K562 (cell line): ENCODE results near the gene ABCD3. TPM values are rescaled to one million over a fixed set of nuclear protein-coding genes. Genes with fewer than 3 reads are reported as not detected.

Experiments
- ATAC-seq: fragments of 200-7000 bp; cut with Tn5 transposase; 3 replicates; pipeline ENCODE4 v1.9.1; 2020; ENCODE audit warnings: moderate library complexity
- BruUV-seq: library from RNA; stranded (reverse); fragments of 400-500 nt; replicated peaks from 2 replicates; lab custom pipeline; 2021; lab: Mats Ljungman, UMichigan
- CTCF ChIA-PET: fragments of 300-600 bp; formaldehyde crosslinking; extraction: SDS; loops from one replicate; lab custom pipeline; 2021; ENCODE audit warnings: low intra/inter-chr PET ratio; lab: Yijun Ruan, JAX
- POLR2A ChIA-PET: fragments of 300-600, 350-650 bp; sonication (Branson Sonifier 250); formaldehyde crosslinking; extraction: SDS; loops from one replicate; lab custom pipeline; 2021; ENCODE audit warnings: antibody characterized with exemption, inconsistent platforms; lab: Yijun Ruan, JAX
- DNase-seq, 4 experiments: peaks; one replicate each; pipeline versions ENCODE4 v3.0.0 to v3.0.0-alpha.2; 2011 to 2018; ENCODE audit warnings: low spot score in 3 of 4, mixed read lengths in 3 of 4; ENCODE audit errors: extremely low read depth in 1 of 4
- FAIRE-seq: peaks from 2 replicates; lab custom pipeline; 2011; peaks lifted over from hg19 to GRCh38; lab: Jason Lieb, UNC
- H2AFZ ChIP-seq: 2 replicates; pipeline ENCODE4 v1.6.0; 2011; ENCODE audit warnings: low read depth, low read length, control low read depth, inconsistent platforms
- H3K27ac ChIP-seq: fragments of 200-600 bp; 3 replicates; pipeline ENCODE4 v1.8.0; 2011; ENCODE audit warnings: low read depth, mild to moderate bottlenecking, control low read depth, inconsistent platforms, low read length, moderate library complexity, mixed read lengths; ENCODE audit errors: extremely low read depth
- H3K27me3 ChIP-seq, 2 experiments: fragments of 300-600 bp in 1 of 2; 2 replicates in 1 of 2; 3 replicates in 1 of 2; pipeline versions ENCODE4 v1.6.0 to v1.8.0; 2011; ENCODE audit warnings: inconsistent platforms in 2 of 2, low read length in 2 of 2, mild to moderate bottlenecking in 1 of 2, mixed read lengths in 1 of 2, moderate library complexity in 1 of 2; ENCODE audit not compliant: control insufficient read depth in 2 of 2, insufficient read depth in 2 of 2
- H3K36me3 ChIP-seq: fragments of 300-600 bp; 3 replicates; pipeline ENCODE4 v1.8.0; 2011; ENCODE audit warnings: mild to moderate bottlenecking, low read length, inconsistent platforms; ENCODE audit not compliant: control insufficient read depth, insufficient read depth
- H3K4me1 ChIP-seq, 2 experiments: fragments of 200-600 bp in 1 of 2; replicated peaks in 1 of 2; 2 replicates in 1 of 2; 3 replicates in 1 of 2; pipeline versions ENCODE4 v1.5.1 to v1.8.0; 2011; ENCODE audit warnings: inconsistent platforms in 2 of 2, low read length in 2 of 2, mild to moderate bottlenecking in 1 of 2, mixed read lengths in 1 of 2, moderate library complexity in 1 of 2; ENCODE audit not compliant: control insufficient read depth in 2 of 2, insufficient read depth in 2 of 2
- H3K4me2 ChIP-seq: 2 replicates; pipeline ENCODE4 v1.6.1; 2011; ENCODE audit warnings: low read length, control low read depth, inconsistent platforms, mixed read lengths; ENCODE audit not compliant: insufficient read depth
- H3K4me3 ChIP-seq: fragments of 200-600 bp; sonication (generic), shearing (Covaris generic); 2 replicates; pipeline ENCODE4 v1.5.1; 2016; ENCODE audit warnings: control low read depth, inconsistent platforms
- H3K79me2 ChIP-seq: fragments of 200-600 bp; 3 replicates; pipeline ENCODE4 v1.8.0; 2011; ENCODE audit warnings: low read length, inconsistent platforms; ENCODE audit not compliant: control insufficient read depth, insufficient read depth
- H3K9ac ChIP-seq, 2 experiments: 2 replicates each; pipeline versions ENCODE4 v1.6.0 to v1.6.1; 2011; ENCODE audit warnings: low read depth in 2 of 2, low read length in 2 of 2, control low read depth in 1 of 2, inconsistent platforms in 1 of 2, mild to moderate bottlenecking in 1 of 2, mixed read lengths in 1 of 2; ENCODE audit not compliant: insufficient read depth in 1 of 2
- H3K9me1 ChIP-seq: one replicate; pipeline ENCODE4 v1.6.0; 2011; ENCODE audit warnings: inconsistent platforms, mild to moderate bottlenecking, low read length, moderate library complexity; ENCODE audit not compliant: control insufficient read depth, insufficient read depth
- H3K9me3 ChIP-seq: replicated peaks from 2 replicates; pipeline ENCODE4 v1.5.1; 2011; ENCODE audit warnings: low read depth, low read length, inconsistent platforms; ENCODE audit not compliant: control insufficient read depth, insufficient read depth
- H4K20me1 ChIP-seq: replicated peaks from 2 replicates; pipeline ENCODE4 v1.6.1; 2011; ENCODE audit warnings: low read length, inconsistent platforms, mixed read lengths; ENCODE audit not compliant: control insufficient read depth, insufficient read depth
- BHLHE40 ChIP-seq: IDR thresholded peaks from 2 replicates; pipeline ENCODE4 v1.6.1; 2011; ENCODE audit warnings: low read length, improper control_type of control experiment
- CBX1 ChIP-seq: sonication (generic); IDR thresholded peaks from 2 replicates; pipeline ENCODE4 v1.6.1; 2016; ENCODE audit warnings: antibody characterized with exemption, low read depth, mild to moderate bottlenecking
- DDX20 ChIP-seq: fragments of 450-650 bp; IDR thresholded peaks from 2 replicates; pipeline ENCODE4 v1.6.1; 2016; ENCODE audit warnings: missing genetic modification characterization, low read depth, mild to moderate bottlenecking, missing compliant biosample characterization, moderate library complexity
- EGR1 ChIP-seq: fragments of 450-650 bp; conservative IDR thresholded peaks from 2 replicates; pipeline ENCODE4 v1.6.1; 2017; ENCODE audit warnings: mild to moderate bottlenecking
- KLF6 ChIP-seq: fragments of 250-450 bp; sonication (Bioruptor Pico); IDR thresholded peaks from 2 replicates; pipeline ENCODE4 v1.4.0; 2020; ENCODE audit warnings: mild to moderate bottlenecking, moderate library complexity, borderline replicate concordance
- RERE ChIP-seq: sonication (generic); formaldehyde crosslinking; IDR thresholded peaks from 2 replicates; pipeline ENCODE4 v1.8.0; 2023; ENCODE audit warnings: missing genetic modification reagents, mild to moderate bottlenecking, borderline replicate concordance
- TCF7 ChIP-seq: sonication (generic); IDR thresholded peaks from 2 replicates; pipeline ENCODE4 v1.6.1; 2016; ENCODE audit warnings: antibody characterized with exemption, borderline replicate concordance
- ZBTB1 ChIP-seq: sonication (generic); formaldehyde crosslinking; IDR thresholded peaks from 2 replicates; pipeline ENCODE4 v1.8.1; 2023; ENCODE audit warnings: missing genetic modification reagents, low read depth, mild to moderate bottlenecking, borderline replicate concordance
- ZBTB8A ChIP-seq: fragments of 450-650 bp; IDR thresholded peaks from 2 replicates; pipeline ENCODE4 v1.6.1; 2018; ENCODE audit warnings: mild to moderate bottlenecking, moderate library complexity; ENCODE audit not compliant: partially characterized antibody
- ZNF507 ChIP-seq: conservative IDR thresholded peaks from 2 replicates; pipeline ENCODE4 v1.6.1; 2017; ENCODE audit warnings: missing genetic modification characterization, missing compliant biosample characterization
- ZNF609 ChIP-seq: sonication (generic); formaldehyde crosslinking; IDR thresholded peaks from 2 replicates; pipeline ENCODE4 v1.8.1; 2023; ENCODE audit warnings: missing genetic modification reagents, mild to moderate bottlenecking, borderline replicate concordance
- ZNF77 ChIP-seq: fragments of 250-450 bp; sonication (Bioruptor Pico); IDR thresholded peaks from 2 replicates; pipeline ENCODE4 v1.5.0; 2020
- WGBS: fragments of 100-300 bp; shearing (Covaris generic); methylation state at CpG from one replicate; pipeline ENCODE4 v1.1.6; 2016; ENCODE audit warnings: low coverage, mixed read lengths; ENCODE audit not compliant: insufficient coverage; ENCODE audit errors: missing lambda C conversion rate; 5-methylcytosine and 5-hydroxymethylcytosine counted together
- in situ Hi-C: fragments of 300-500 bp; cut with MboI; formaldehyde crosslinking; loops from 4 replicates; pipeline ENCODE4 v1.15.0; 2018; ENCODE audit warnings: inconsistent platforms, mixed read lengths
- intact Hi-C: fragments of 100-400 bp; cut with micrococcal nuclease; formaldehyde crosslinking; loops from 2 replicates; pipeline ENCODE4 v1.14.2; 2022
- polyA plus RNA-seq, 8 experiments: library from polyadenylated mRNA; depleted of rRNA in 4 of 8; stranded (reverse) in 5 of 8; unstranded in 3 of 8; fragments of >200 nt; fragmentation: Nextera tagmentation in 2 of 8; fragmentation: Illumina TruSeq in 1 of 8; extraction: Ambion mirVana in 2 of 8; extraction: Trizol in 1 of 8; gene quantifications; 2 replicates each; pipeline versions ENCODE4 v1.2.1 to v1.2.3, GENCODE V29; 2011 to 2014; ENCODE audit warnings: inconsistent platforms in 1 of 8, missing spikeins in 1 of 8
- total RNA-seq, 7 experiments: library from RNA; depleted of rRNA in 6 of 7; stranded (reverse); fragments of >200 nt in 6 of 7; fragmentation: Illumina TruSeq in 2 of 7; extraction: Trizol in 2 of 7; gene quantifications; 2 replicates each; pipeline versions ENCODE4 v1.2.1 to v1.2.3, GENCODE V29; 2011 to 2021; ENCODE audit warnings: low replicate concordance in 1 of 7

Gene ABCD3
- total and polyA plus RNA-seq, 9 of the 15 experiments (the other 6 are each of a cell fraction or from before 2014, with no cell fraction given): 11.0 to 30.7 (median 15.5) TPM

- Histone ChIP-seq H3K79me2 (no peaks in the 10 kb centered on the region), H3K4me2 (no peak overlapping the region), H4K20me1 (no peaks in the 10 kb centered on the region), H3K9me3 (no peaks in the 10 kb centered on the region), H3K9ac (no peak overlapping the region), H3K9me1 (no peaks in the 10 kb centered on the region), H3K4me1 (no peaks in the 10 kb centered on the region), H3K36me3 (no peaks in the 10 kb centered on the region), H3K27ac (no peak overlapping the region), H3K4me3 (no peak overlapping the region), H2AFZ (no peak overlapping the region), H3K27me3 (peaks cover 0 to 4% of the 10 kb centered on the region in 2 experiments; a peak in 3 of 5 replicates)
- FAIRE-seq: no peak
- in situ Hi-C loops (no loop called here), intact Hi-C loops (no loop called here)
- under 1% methylated on average over 12 of the region's 12 CpGs for WGBS
- DNase-seq: no peak
- no peak for ATAC-seq
- POLR2A ChIA-PET: no interaction called here
- CTCF ChIA-PET: no interaction called here
- BruUV-seq: no TSS peak
- TF ChIP-seq ZNF77 (no peak), ZNF507 (no peak), DDX20 (tag) (no peak), ZNF609 (CRISPR knock-in tag) (no peak), BHLHE40 (no peak), EGR1 (no peak), TCF7 (no peak), KLF6 (CRISPR knock-in tag) (no peak), RERE (CRISPR knock-in tag) (no peak), CBX1 (no peak), ZBTB1 (no peak), ZBTB8A (no peak)
Observed at GRCh38 chr1:94562519-94563260, 144.5 kb downstream of the ABCD3 start.
